Body of pancreas (tissue), 4 donors: ENCODE measurements around the gene SHROOM1. TPM values are rescaled to one million over a fixed set of nuclear protein-coding genes. Genes with fewer than 3 reads are reported as not detected.

Experiments used
- ATAC-seq: fragments of 150-250 bp; one replicate; pipeline ENCODE4 v1.9.1; 2016
- DNase-seq, 4 donors: peaks; one replicate each; pipeline ENCODE4 v3.0.0-alpha.2; 2019
- H3K27ac ChIP-seq, 4 donors: fragments of 200-600 bp; sonication (generic); 1 replicate in 3 of 4; 2 replicates in 1 of 4; pipeline versions ENCODE4 v1.5.1 to v1.6.1; 2016 to 2019; ENCODE audit warnings: mild to moderate bottlenecking in 1 of 4, mixed read lengths in 1 of 4, moderate library complexity in 1 of 4
- H3K27me3 ChIP-seq, 2 donors: fragments of 200-600 bp; sonication (generic); one replicate each; pipeline ENCODE4 v1.6.0; 2016; ENCODE audit warnings: mild to moderate bottlenecking in 1 of 2
- H3K36me3 ChIP-seq, 2 donors: fragments of 200-600 bp; sonication (generic); replicated peaks in 1 of 2; 2 replicates each; pipeline ENCODE4 v1.5.1; 2016; ENCODE audit warnings: low read depth in 2 of 2; ENCODE audit not compliant: insufficient read depth in 1 of 2
- H3K4me1 ChIP-seq: fragments of 200-600 bp; sonication (generic); one replicate; pipeline ENCODE4 v1.6.0; 2016
- H3K4me3 ChIP-seq, 2 donors: fragments of 200-600 bp; sonication (generic); 1 replicate in 1 of 2; 2 replicates in 1 of 2; pipeline ENCODE4 v1.5.1; 2016 to 2019
- H3K9me3 ChIP-seq, 3 donors: fragments of 200-600 bp; sonication (generic); 1 replicate in 2 of 3; 2 replicates in 1 of 3; pipeline ENCODE4 v1.5.1; 2016
- CTCF ChIP-seq, 7 experiments: fragments of 450-650 bp in 4 of 7; fragments of 200-600 bp in 3 of 7; sonication (generic) in 3 of 7; IDR thresholded peaks; one replicate each; pipeline ENCODE4 v1.5.1; 2016 to 2019; ENCODE audit warnings: antibody characterized with exemption in 7 of 7
- POLR2A ChIP-seq, 3 donors: fragments of 450-650 bp; IDR thresholded peaks; one replicate each; pipeline ENCODE4 v1.6.1; 2016; ENCODE audit warnings: antibody characterized with exemption in 3 of 3, mild to moderate bottlenecking in 2 of 3
- WGBS, 2 donors: methylation state at CpG; one replicate each; pipeline ENCODE4 v1.1.5; 2017; 5-methylcytosine and 5-hydroxymethylcytosine counted together
- intact Hi-C: fragments of 100-400 bp; cut with DNase I; formaldehyde crosslinking; loops from one replicate; pipeline ENCODE4 v1.15.1; 2023
- total RNA-seq, 2 donors: library from RNA; depleted of rRNA; stranded (reverse); fragments of >200 nt; gene quantifications; one replicate each; pipeline ENCODE4 v1.1.0, GENCODE V29; 2016

SHROOM1 gene
- total RNA-seq, 2 donors from 2014 or later: 19.5 to 27.4 TPM

- ATAC-seq (peak; percentile 9), DNase-seq (peak in 1 of 4 donors; percentile 41)
These were observed 54.9 kb downstream of the SHROOM1 start for GRCh38 chr5:132775476-132775961.

DNA sequence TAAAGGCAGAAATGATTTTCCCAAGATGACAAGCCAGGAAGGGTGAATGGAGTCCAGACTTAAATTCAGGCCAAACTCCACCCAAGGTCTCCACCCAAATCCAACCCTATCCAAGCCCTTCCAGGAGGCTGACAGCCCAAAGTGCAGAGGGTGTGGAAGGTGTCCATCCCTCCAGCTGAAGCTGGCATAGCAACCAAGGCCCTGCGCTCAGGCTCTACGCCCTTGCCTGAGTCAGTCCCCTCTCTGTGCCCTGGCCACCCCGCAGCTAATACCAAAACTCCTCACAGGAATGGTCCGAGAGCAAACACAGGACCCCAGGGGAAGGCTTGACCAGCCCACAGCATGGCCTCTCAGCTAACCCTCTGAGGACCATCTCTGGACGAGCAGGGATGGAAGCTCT is 55.6 kb downstream of the SHROOM1 start:
- no peaks in the 10 kb centered on the region for H3K36me3 ChIP-seq
- H3K27me3 ChIP-seq: no peaks in the 10 kb centered on the region
- intact Hi-C loops: no loop called here
- ATAC-seq (no peak), DNase-seq (no peak)
- peaks cover 51% of the 10 kb centered on the region for H3K4me1 ChIP-seq
- no peak overlapping the region for H3K27ac ChIP-seq
- H3K4me3 ChIP-seq: no peak overlapping the region
- TF ChIP-seq CTCF (IDR thresholded peaks at IDR 0.05) (no peak), POLR2A (IDR thresholded peaks at IDR 0.05) (no peak)
- H3K9me3 ChIP-seq: no peaks in the 10 kb centered on the region
- 79 to 88% methylated on average over 5 of the region's 5 CpGs for WGBS, 2 donors

More at GRCh38 chr5:132775476-132775961, 54.9 kb downstream of the SHROOM1 start:
- intact Hi-C loops: no loop called here
- Histone ChIP-seq H3K4me3 (no peak overlapping the region), H3K36me3 (no peaks in the 10 kb centered on the region), H3K27ac (peak overlapping the region in 3 of 4 donors; percentile 63 to 80 (median 72)), H3K4me1 (peaks cover 51% of the 10 kb centered on the region), H3K27me3 (no peaks in the 10 kb centered on the region), H3K9me3 (no peaks in the 10 kb centered on the region)
- WGBS, 2 donors: 20 to 26% methylated on average over 7 of the region's 7 CpGs
- no peak for TF ChIP-seq POLR2A (IDR thresholded peaks at IDR 0.05)

GRCh38 chr5:132774406-132774805 is 56.0 kb downstream of the SHROOM1 start:
- TF ChIP-seq CTCF (IDR thresholded peaks at IDR 0.05) (no peak), POLR2A (IDR thresholded peaks at IDR 0.05) (no peak)
- Histone ChIP-seq H3K4me3 (no peak overlapping the region), H3K27ac (no peak overlapping the region), H3K9me3 (no peaks in the 10 kb centered on the region), H3K36me3 (no peaks in the 10 kb centered on the region), H3K4me1 (peaks cover 51% of the 10 kb centered on the region), H3K27me3 (no peaks in the 10 kb centered on the region)
- 64 to 87% methylated on average over 2 to 3 of the region's 3 CpGs for WGBS, 2 donors
- DNase-seq (no peak), ATAC-seq (no peak)
- intact Hi-C loops: no loop called here

- intact Hi-C loops: no loop called here
- WGBS, 2 donors: 70 to 82% methylated on average over 9 to 12 of the region's 12 CpGs
- no peaks in the 10 kb centered on the region for H3K9me3 ChIP-seq
- no peaks in the 10 kb centered on the region for H3K36me3 ChIP-seq
- TF ChIP-seq POLR2A (IDR thresholded peaks at IDR 0.05): no peak
- TF ChIP-seq CTCF (IDR thresholded peaks at IDR 0.05): no peak
- H3K4me3 ChIP-seq: no peak overlapping the region
- no peak overlapping the region for H3K27ac ChIP-seq
- no peaks in the 10 kb centered on the region for H3K27me3 ChIP-seq
- peaks cover 51% of the 10 kb centered on the region for H3K4me1 ChIP-seq
- DNase-seq (no peak), ATAC-seq (no peak)
These were observed 56.7 kb downstream of the SHROOM1 start for GRCh38 chr5:132773601-132774355.

DNA sequence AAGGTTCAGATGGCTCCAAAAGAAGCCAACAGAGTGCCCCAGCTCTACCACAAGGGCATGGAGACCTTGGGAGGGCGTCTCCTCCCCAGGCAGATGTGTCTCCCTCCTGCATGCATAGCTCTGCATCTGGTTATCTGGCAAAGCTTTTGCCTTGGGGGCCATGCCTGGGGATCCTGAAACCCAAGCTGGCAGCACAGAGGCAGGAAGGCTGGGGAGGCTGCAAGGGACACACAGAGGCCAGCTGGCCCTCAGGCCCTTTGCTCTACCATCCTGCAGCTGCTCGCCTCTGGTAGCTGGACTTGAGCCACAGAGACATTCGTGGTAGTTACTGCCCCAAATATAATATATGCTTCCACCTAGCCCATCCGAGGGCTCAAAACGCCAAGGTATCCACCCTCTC is 57.3 kb downstream of the SHROOM1 start:
- Histone ChIP-seq H3K27ac (no peak overlapping the region), H3K4me1 (peaks cover 47% of the 10 kb centered on the region), H3K4me3 (no peak overlapping the region), H3K36me3 (no peaks in the 10 kb centered on the region), H3K9me3 (no peaks in the 10 kb centered on the region), H3K27me3 (no peaks in the 10 kb centered on the region)
- ATAC-seq: no peak
- 82 to 87% methylated on average over 5 of the region's 5 CpGs for WGBS, 2 donors
- intact Hi-C loops: no loop called here
- no peak for DNase-seq
- TF ChIP-seq CTCF (IDR thresholded peaks at IDR 0.05): no peak
- no peak for TF ChIP-seq POLR2A (IDR thresholded peaks at IDR 0.05)
